HepG2 (cell line): ENCODE measurements around the gene STARD10. TPM values are rescaled to one million over a fixed set of nuclear protein-coding genes. Genes with fewer than 3 reads are reported as not detected.
"Not testable (repeated sequence)": the region's sequence is repeated elsewhere in the genome, so short reads cannot be mapped to it uniquely, and the experiment has no call there.

ENCODE experiments used
- ATAC-seq: fragments of 200-7000 bp; cut with Tn5 transposase; 3 replicates; pipeline ENCODE4 v1.9.1; 2020; ENCODE audit warnings: mild to moderate bottlenecking, moderate library complexity
- BruUV-seq: library from RNA; stranded (reverse); fragments of 400-500 nt; replicated peaks from 2 replicates; lab custom pipeline; 2021; lab: Mats Ljungman, UMichigan
- CTCF ChIA-PET: fragments of 300-600 bp; formaldehyde crosslinking; extraction: SDS; loops from one replicate; lab custom pipeline; 2021; ENCODE audit warnings: low total read pairs, inconsistent platforms, low intra/inter-chr PET ratio; lab: Yijun Ruan, JAX
- POLR2A ChIA-PET: fragments of 350-600 bp; sonication (Branson Sonifier 250); formaldehyde crosslinking; loops from one replicate; lab custom pipeline; 2020; ENCODE audit warnings: antibody characterized with exemption, inconsistent platforms; lab: Yijun Ruan, JAX
- DNase-seq: peaks from one replicate; pipeline ENCODE4 v3.0.0-alpha.2; 2015; ENCODE audit warnings: low spot score
- FAIRE-seq: peaks from 3 replicates; lab custom pipeline; 2011; peaks lifted over from hg19 to GRCh38; lab: Jason Lieb, UNC
- H2AFZ ChIP-seq: one replicate; pipeline ENCODE4 v1.6.1; 2011; ENCODE audit warnings: low read length, inconsistent platforms
- H3K27ac ChIP-seq: fragments of 300-600 bp; 3 replicates; pipeline ENCODE4 v1.8.0; 2011; ENCODE audit warnings: mixed run types, mild to moderate bottlenecking, mixed read lengths, low read length, inconsistent platforms; ENCODE audit not compliant: insufficient read depth; ENCODE audit errors: extremely low read length
- H3K27me3 ChIP-seq, 2 experiments: fragments of 200-600 bp in 1 of 2; 2 replicates in 1 of 2; 3 replicates in 1 of 2; pipeline versions ENCODE4 v1.6.0 to v1.8.0; 2011; ENCODE audit warnings: low read length in 2 of 2, mild to moderate bottlenecking in 2 of 2, moderate library complexity in 2 of 2, inconsistent platforms in 1 of 2; ENCODE audit not compliant: insufficient read depth in 2 of 2, control insufficient read depth in 1 of 2
- H3K36me3 ChIP-seq, 2 experiments: fragments of 200-600 bp in 1 of 2; replicated peaks in 1 of 2; 2 replicates in 1 of 2; 3 replicates in 1 of 2; pipeline versions ENCODE4 v1.5.1 to v1.8.0; 2011; ENCODE audit warnings: low read length in 2 of 2, inconsistent platforms in 1 of 2; ENCODE audit not compliant: insufficient read depth in 2 of 2, control insufficient read depth in 1 of 2
- H3K4me1 ChIP-seq: 2 replicates; pipeline ENCODE4 v1.5.1; 2012; ENCODE audit warnings: low read length, inconsistent platforms; ENCODE audit not compliant: insufficient read depth
- H3K4me2 ChIP-seq: 2 replicates; pipeline ENCODE4 v1.6.0; 2011; ENCODE audit warnings: low read depth, low read length, inconsistent platforms
- H3K4me3 ChIP-seq, 3 experiments: fragments of 200-600 bp in 1 of 3; sonication (generic), shearing (Covaris generic) in 1 of 3; replicated peaks in 1 of 3; 2 replicates each; pipeline ENCODE4 v1.5.1; 2011 to 2016; ENCODE audit warnings: low read length in 3 of 3, inconsistent platforms in 2 of 3, low read depth in 2 of 3, mild to moderate bottlenecking in 2 of 3, control low read depth in 1 of 3, mixed read lengths in 1 of 3; ENCODE audit not compliant: insufficient read depth in 1 of 3
- H3K79me2 ChIP-seq: one replicate; pipeline ENCODE4 v1.6.1; 2011; ENCODE audit warnings: low read length, inconsistent platforms; ENCODE audit not compliant: insufficient read depth
- H3K9ac ChIP-seq: 2 replicates; pipeline ENCODE4 v1.6.0; 2011; ENCODE audit warnings: mild to moderate bottlenecking, low read depth, low read length, inconsistent platforms; ENCODE audit not compliant: insufficient read depth
- H3K9me3 ChIP-seq: 2 replicates; pipeline ENCODE4 v1.5.1; 2012; ENCODE audit warnings: mild to moderate bottlenecking, low read length
- H4K20me1 ChIP-seq: 2 replicates; pipeline ENCODE4 v1.6.0; 2011; ENCODE audit warnings: inconsistent platforms, mild to moderate bottlenecking, low read length, moderate library complexity; ENCODE audit not compliant: insufficient read depth
- AGO2 ChIP-seq: fragments of 200-400 bp; formaldehyde crosslinking; optimal IDR thresholded peaks from 2 replicates; pipeline ENCODE3; 2017; ENCODE audit warnings: mild to moderate bottlenecking, low read depth, low read length, moderate library complexity
- HDAC1 ChIP-seq: sonication (generic); formaldehyde crosslinking; IDR thresholded peaks from 2 replicates; pipeline ENCODE4 v1.5.1; 2020; ENCODE audit warnings: mild to moderate bottlenecking, missing genetic modification reagents
- NFKB2 ChIP-seq: sonication (generic); formaldehyde crosslinking; IDR thresholded peaks from 2 replicates; pipeline ENCODE4 v1.4.0; 2020; ENCODE audit warnings: missing genetic modification reagents, borderline replicate concordance
- POLR2A ChIP-seq, 2 experiments: IDR thresholded peaks; 2 replicates each; pipeline ENCODE4 v1.6.1; 2011; ENCODE audit warnings: low read depth in 2 of 2, low read length in 2 of 2, mild to moderate bottlenecking in 1 of 2, moderate library complexity in 1 of 2; ENCODE audit not compliant: insufficient read depth in 1 of 2
- ZNF292 ChIP-seq: sonication (generic); formaldehyde crosslinking; IDR thresholded peaks from 2 replicates; pipeline ENCODE4 v1.8.1; 2022; ENCODE audit warnings: mild to moderate bottlenecking, low read depth, missing genetic modification reagents, borderline replicate concordance
- WGBS: methylation state at CpG from one replicate; pipeline ENCODE4 v1.1.6; 2017; ENCODE audit warnings: low lambda C conversion rate; 5-methylcytosine and 5-hydroxymethylcytosine counted together
- in situ Hi-C: cut with HindIII; loops from 2 replicates; pipeline ENCODE4 v1.10.0; 2017; ENCODE audit warnings: low pct_unique_long_range_greater_than_20kb; ENCODE audit not compliant: extremely low pct_ligation_motif_present
- intact Hi-C: fragments of 100-400 bp; cut with micrococcal nuclease; formaldehyde crosslinking; loops from one replicate; pipeline ENCODE4 v1.10.0; 2022; ENCODE audit not compliant: unreplicated experiment
- polyA plus RNA-seq, 8 experiments: library from polyadenylated mRNA; depleted of rRNA in 3 of 8; stranded (reverse) in 7 of 8; unstranded in 1 of 8; fragments of >200 nt; fragmentation: Illumina TruSeq in 4 of 8; extraction: Trizol in 4 of 8; gene quantifications; 2 replicates each; pipeline versions ENCODE4 v1.2.1 to v1.2.3, GENCODE V29; 2011 to 2016; ENCODE audit warnings: low read depth in 4 of 8, missing spikeins in 1 of 8, mixed read lengths in 1 of 8; ENCODE audit not compliant: insufficient read depth in 1 of 8
- total RNA-seq, 5 experiments: library from RNA; depleted of rRNA; stranded (reverse); fragments of >200 nt; fragmentation: Illumina TruSeq; extraction: Trizol; gene quantifications; 2 replicates each; pipeline ENCODE4 v1.2.3, GENCODE V29; 2016; ENCODE audit warnings: low read depth in 1 of 5
- TF ChIP-seq, protein P1 (sequence below): sonication (generic); formaldehyde crosslinking; IDR thresholded peaks from 2 replicates; pipeline ENCODE4 v1.4.0; 2020; ENCODE audit warnings: missing genetic modification reagents
- TF ChIP-seq, protein P2 (sequence below): sonication (generic); formaldehyde crosslinking; IDR thresholded peaks from 2 replicates; pipeline ENCODE4 v1.4.0; 2020; ENCODE audit warnings: missing genetic modification reagents
- TF ChIP-seq, protein P3 (sequence below): sonication (generic); formaldehyde crosslinking; IDR thresholded peaks from 2 replicates; pipeline ENCODE4 v1.5.0; 2020; ENCODE audit warnings: missing genetic modification reagents
- TF ChIP-seq, protein P4 (sequence below): conservative IDR thresholded peaks from 2 replicates; pipeline ENCODE4 v1.6.1; 2018; ENCODE audit warnings: missing genetic modification reagents

Gene STARD10
- total and polyA plus RNA-seq, 2 of the 13 experiments (the other 11 are each of a cell fraction or from before 2014, with no cell fraction given) = 260 to 341 TPM

DNA sequence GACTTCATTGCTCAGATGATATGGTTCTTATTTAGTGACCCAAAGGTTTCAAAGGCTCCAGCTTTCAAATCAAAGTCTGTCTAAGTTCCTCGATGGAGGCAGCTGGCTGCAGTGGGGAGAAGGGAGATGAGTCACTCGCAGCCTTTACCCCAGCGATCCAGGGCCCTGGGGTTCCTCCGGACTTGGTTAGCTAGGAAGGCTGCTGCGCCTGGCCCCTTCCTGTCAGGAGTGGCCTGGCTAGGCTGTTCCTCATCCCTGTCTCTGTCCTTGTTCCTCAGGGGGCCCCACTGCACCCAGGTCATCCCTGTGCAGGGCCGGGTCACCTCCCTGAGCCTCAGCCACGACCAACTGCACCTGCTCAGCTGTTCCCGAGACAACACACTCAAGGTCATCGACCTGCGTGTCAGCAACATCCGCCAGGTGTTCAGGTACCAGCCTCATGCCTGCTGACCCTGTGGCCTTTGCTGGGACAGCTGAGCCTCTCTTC is 34.3 kb upstream of the STARD10 start (continued):
- TF ChIP-seq, protein P1, sequence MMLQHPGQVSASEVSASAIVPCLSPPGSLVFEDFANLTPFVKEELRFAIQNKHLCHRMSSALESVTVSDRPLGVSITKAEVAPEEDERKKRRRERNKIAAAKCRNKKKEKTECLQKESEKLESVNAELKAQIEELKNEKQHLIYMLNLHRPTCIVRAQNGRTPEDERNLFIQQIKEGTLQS (CRISPR knock-in tag) = 0 out of 2 replicates have a peak, but pooled peaks have one; percentile 22
- 0 out of 2 replicates have a peak, but pooled peaks have one; percentile 41 for TF ChIP-seq HDAC1 (CRISPR knock-in tag)
- 0 out of 2 replicates have a peak, but pooled peaks have one; percentile 56 for TF ChIP-seq NFKB2 (CRISPR knock-in tag)
- TF ChIP-seq POLR2A (IDR thresholded peaks at IDR 0.05; ENCODE audit: insufficient read depth in 1 of 2, low read depth in 2 of 2, low read length in 2 of 2) = 0 out of 4 replicates have a peak, but pooled peaks of 1 of the 2 experiments have one; percentile 37
- no peak for TF ChIP-seq ZNF292 (CRISPR knock-in tag)
- TF ChIP-seq AGO2 = peak; percentile 61
- TF ChIP-seq, protein P2, sequence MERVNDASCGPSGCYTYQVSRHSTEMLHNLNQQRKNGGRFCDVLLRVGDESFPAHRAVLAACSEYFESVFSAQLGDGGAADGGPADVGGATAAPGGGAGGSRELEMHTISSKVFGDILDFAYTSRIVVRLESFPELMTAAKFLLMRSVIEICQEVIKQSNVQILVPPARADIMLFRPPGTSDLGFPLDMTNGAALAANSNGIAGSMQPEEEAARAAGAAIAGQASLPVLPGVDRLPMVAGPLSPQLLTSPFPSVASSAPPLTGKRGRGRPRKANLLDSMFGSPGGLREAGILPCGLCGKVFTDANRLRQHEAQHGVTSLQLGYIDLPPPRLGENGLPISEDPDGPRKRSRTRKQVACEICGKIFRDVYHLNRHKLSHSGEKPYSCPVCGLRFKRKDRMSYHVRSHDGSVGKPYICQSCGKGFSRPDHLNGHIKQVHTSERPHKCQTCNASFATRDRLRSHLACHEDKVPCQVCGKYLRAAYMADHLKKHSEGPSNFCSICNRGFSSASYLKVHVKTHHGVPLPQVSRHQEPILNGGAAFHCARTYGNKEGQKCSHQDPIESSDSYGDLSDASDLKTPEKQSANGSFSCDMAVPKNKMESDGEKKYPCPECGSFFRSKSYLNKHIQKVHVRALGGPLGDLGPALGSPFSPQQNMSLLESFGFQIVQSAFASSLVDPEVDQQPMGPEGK (CRISPR knock-in tag) = no peak
- TF ChIP-seq, protein P3, sequence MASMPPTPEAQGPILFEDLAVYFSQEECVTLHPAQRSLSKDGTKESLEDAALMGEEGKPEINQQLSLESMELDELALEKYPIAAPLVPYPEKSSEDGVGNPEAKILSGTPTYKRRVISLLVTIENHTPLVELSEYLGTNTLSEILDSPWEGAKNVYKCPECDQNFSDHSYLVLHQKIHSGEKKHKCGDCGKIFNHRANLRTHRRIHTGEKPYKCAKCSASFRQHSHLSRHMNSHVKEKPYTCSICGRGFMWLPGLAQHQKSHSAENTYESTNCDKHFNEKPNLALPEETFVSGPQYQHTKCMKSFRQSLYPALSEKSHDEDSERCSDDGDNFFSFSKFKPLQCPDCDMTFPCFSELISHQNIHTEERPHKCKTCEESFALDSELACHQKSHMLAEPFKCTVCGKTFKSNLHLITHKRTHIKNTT (CRISPR knock-in tag) = no peak
- TF ChIP-seq, protein P4, sequence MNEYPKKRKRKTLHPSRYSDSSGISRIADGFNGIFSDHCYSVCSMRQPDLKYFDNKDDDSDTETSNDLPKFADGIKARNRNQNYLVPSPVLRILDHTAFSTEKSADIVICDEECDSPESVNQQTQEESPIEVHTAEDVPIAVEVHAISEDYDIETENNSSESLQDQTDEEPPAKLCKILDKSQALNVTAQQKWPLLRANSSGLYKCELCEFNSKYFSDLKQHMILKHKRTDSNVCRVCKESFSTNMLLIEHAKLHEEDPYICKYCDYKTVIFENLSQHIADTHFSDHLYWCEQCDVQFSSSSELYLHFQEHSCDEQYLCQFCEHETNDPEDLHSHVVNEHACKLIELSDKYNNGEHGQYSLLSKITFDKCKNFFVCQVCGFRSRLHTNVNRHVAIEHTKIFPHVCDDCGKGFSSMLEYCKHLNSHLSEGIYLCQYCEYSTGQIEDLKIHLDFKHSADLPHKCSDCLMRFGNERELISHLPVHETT = no peak

DNA sequence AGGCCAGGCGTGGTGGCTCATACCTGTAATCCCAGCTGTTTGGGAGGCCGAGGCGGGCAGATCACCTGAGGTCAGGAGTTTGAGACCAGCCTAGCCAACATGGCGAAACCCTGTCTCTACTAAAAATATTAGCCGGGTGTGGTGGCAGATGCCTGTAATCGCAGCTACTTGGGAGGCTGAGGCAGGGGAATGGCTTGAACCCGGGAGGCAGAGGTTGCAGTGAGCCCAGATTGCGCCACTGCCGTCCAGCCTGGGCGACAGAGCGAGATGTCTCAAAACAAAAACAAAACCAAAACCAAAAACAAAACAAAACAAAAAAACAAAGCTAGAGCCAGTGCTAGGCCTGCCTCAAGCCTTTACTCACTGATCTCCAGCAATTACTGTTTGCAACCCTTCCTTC is 33.8 kb upstream of the STARD10 start:
- in situ Hi-C loops = loop anchor here (5.0 kb wide), 1 partner anchor 350 kb away; no protein-coding TSS in a partner anchor
- H3K27me3 ChIP-seq, H3K4me2 ChIP-seq, intact Hi-C loops, H3K79me2 ChIP-seq, H3K4me3 ChIP-seq, BruUV-seq, POLR2A ChIA-PET, H2AFZ ChIP-seq, H3K9me3 ChIP-seq, H4K20me1 ChIP-seq, H3K36me3 ChIP-seq, FAIRE-seq, CTCF ChIA-PET, ATAC-seq, H3K27ac ChIP-seq, H3K9ac ChIP-seq, DNase-seq: not testable (repeated sequence)
- H3K4me1 ChIP-seq = peaks cover 24% of the 10 kb centered on the region
- whole genome bisulfite sequencing = 83% methylated on average over 11 of the region's 11 CpGs
